ENCODE results near the gene TMC7. TPM values are rescaled to one million over a fixed set of nuclear protein-coding genes. Genes with fewer than 3 reads are reported as not detected.

Gene TMC7
- total and polyA plus RNA-seq, 2 of the 13 experiments (the other 11 are each of a cell fraction or from before 2014, with no cell fraction given), result 1.2 to 5.1 TPM

DNA sequence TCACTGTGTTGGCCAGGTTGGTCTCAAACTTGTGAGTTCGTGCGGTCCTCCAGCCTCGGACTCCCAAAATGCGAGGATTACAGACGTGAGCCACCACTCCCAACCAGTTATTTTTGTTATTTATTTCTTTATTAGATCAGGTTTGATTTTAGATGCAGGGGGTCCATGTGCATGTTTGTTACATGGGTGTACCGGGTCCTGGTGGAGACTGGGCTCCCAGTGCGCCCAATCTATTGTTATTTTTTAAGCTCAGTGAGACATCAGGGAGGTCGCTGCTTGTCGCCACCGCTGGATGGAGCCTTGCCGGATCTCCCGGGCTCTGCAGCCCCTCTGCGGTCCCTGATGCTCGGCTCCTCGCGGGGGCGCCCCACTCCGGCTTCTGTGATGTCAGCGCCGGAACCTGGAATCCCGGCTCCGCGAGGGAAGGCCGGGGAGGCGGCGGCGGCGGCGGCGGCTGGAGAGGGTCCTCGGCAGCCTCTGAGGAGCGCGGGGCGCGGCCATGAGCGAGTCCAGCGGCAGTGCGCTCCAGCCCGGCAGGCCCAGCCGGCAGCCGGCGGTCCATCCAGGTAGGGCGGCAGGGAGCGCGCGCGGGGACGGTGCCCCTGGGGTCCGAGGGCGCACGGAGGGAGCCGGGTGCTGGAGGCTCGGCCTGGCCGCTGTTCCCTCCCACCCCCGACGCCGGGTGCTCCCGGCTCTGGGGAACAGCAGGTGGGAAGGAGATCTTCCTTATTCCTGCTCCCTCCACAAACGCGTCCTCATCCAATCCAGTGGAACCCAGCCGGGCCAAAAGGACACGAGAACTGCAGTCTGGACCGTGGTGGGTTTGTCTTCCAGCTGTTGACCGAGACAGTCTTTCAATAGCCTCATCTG is at the start of gene TMC7 (continued):
- TF ChIP-seq, protein P1, sequence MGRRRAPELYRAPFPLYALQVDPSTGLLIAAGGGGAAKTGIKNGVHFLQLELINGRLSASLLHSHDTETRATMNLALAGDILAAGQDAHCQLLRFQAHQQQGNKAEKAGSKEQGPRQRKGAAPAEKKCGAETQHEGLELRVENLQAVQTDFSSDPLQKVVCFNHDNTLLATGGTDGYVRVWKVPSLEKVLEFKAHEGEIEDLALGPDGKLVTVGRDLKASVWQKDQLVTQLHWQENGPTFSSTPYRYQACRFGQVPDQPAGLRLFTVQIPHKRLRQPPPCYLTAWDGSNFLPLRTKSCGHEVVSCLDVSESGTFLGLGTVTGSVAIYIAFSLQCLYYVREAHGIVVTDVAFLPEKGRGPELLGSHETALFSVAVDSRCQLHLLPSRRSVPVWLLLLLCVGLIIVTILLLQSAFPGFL (CRISPR knock-in tag; IDR thresholded peaks at IDR 0.05), result no peak
- no peak for TF ChIP-seq SATB2 (CRISPR knock-in tag; IDR thresholded peaks at IDR 0.05)
- TF ChIP-seq, protein P2, sequence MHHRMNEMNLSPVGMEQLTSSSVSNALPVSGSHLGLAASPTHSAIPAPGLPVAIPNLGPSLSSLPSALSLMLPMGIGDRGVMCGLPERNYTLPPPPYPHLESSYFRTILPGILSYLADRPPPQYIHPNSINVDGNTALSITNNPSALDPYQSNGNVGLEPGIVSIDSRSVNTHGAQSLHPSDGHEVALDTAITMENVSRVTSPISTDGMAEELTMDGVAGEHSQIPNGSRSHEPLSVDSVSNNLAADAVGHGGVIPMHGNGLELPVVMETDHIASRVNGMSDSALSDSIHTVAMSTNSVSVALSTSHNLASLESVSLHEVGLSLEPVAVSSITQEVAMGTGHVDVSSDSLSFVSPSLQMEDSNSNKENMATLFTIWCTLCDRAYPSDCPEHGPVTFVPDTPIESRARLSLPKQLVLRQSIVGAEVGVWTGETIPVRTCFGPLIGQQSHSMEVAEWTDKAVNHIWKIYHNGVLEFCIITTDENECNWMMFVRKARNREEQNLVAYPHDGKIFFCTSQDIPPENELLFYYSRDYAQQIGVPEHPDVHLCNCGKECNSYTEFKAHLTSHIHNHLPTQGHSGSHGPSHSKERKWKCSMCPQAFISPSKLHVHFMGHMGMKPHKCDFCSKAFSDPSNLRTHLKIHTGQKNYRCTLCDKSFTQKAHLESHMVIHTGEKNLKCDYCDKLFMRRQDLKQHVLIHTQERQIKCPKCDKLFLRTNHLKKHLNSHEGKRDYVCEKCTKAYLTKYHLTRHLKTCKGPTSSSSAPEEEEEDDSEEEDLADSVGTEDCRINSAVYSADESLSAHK (CRISPR knock-in tag; IDR thresholded peaks at IDR 0.05; ENCODE audit: borderline replicate concordance), result no peak
- 0 out of 2 replicates have a peak, but pooled peaks have one; percentile 27 for TF ChIP-seq ZNF160 (CRISPR knock-in tag; IDR thresholded peaks at IDR 0.05)
- TF ChIP-seq, protein P3, sequence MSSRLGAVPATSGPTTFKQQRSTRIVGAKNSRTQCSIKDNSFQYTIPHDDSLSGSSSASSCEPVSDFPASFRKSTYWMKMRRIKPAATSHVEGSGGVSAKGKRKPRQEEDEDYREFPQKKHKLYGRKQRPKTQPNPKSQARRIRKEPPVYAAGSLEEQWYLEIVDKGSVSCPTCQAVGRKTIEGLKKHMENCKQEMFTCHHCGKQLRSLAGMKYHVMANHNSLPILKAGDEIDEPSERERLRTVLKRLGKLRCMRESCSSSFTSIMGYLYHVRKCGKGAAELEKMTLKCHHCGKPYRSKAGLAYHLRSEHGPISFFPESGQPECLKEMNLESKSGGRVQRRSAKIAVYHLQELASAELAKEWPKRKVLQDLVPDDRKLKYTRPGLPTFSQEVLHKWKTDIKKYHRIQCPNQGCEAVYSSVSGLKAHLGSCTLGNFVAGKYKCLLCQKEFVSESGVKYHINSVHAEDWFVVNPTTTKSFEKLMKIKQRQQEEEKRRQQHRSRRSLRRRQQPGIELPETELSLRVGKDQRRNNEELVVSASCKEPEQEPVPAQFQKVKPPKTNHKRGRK (CRISPR knock-in tag; IDR thresholded peaks at IDR 0.05), result 0 out of 2 replicates have a peak, but pooled peaks have one; percentile 68
- peak; percentile 87 for TF ChIP-seq ZNF547 (CRISPR knock-in tag; IDR thresholded peaks at IDR 0.05)
- peak; percentile 74 for TF ChIP-seq ELF1 (CRISPR knock-in tag; IDR thresholded peaks at IDR 0.05)
- no peak for TF ChIP-seq CCDC6 (CRISPR knock-in tag; IDR thresholded peaks at IDR 0.05)
- 0 out of 2 replicates have a peak, but pooled peaks have one; percentile 55 for TF ChIP-seq ZBTB21 (CRISPR knock-in tag; IDR thresholded peaks at IDR 0.05)
- no peak for TF ChIP-seq ZNF101 (CRISPR knock-in tag; IDR thresholded peaks at IDR 0.05; ENCODE audit: borderline replicate concordance, low read depth)
- TF ChIP-seq POGZ (CRISPR knock-in tag; IDR thresholded peaks at IDR 0.05), result peak; percentile 82
- no peak for TF ChIP-seq IKZF1 (IDR thresholded peaks at IDR 0.05)
- TF ChIP-seq KDM5B (CRISPR knock-in tag; IDR thresholded peaks at IDR 0.05; ENCODE audit: borderline replicate concordance), result peak; percentile 95
- TF ChIP-seq, protein P4, sequence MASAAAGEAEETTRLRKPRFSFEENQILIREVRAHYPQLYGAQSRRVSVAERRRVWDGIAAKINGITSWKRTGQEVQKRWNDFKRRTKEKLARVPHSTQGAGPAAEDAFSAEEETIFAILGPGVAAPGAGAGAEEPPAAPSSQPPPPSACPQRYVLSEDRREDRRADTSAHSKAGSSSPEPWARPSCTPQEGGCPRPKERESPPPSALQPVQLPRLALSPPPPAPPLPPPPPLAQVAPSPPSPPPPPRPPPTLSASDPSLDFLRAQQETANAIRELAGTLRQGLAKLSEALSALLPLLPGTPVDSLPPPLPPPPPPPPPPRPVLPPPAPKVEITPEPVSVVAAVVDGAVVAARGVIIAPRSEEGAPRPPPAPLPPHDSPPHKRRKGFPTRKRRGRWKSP (CRISPR knock-in tag; IDR thresholded peaks at IDR 0.05), result peak; percentile 69; the same call in 1 of the 2 replicates
- no peak; the same call in 1 of the 2 replicates for TF ChIP-seq EED (CRISPR knock-in tag; IDR thresholded peaks at IDR 0.05)
- TF ChIP-seq, protein P5, sequence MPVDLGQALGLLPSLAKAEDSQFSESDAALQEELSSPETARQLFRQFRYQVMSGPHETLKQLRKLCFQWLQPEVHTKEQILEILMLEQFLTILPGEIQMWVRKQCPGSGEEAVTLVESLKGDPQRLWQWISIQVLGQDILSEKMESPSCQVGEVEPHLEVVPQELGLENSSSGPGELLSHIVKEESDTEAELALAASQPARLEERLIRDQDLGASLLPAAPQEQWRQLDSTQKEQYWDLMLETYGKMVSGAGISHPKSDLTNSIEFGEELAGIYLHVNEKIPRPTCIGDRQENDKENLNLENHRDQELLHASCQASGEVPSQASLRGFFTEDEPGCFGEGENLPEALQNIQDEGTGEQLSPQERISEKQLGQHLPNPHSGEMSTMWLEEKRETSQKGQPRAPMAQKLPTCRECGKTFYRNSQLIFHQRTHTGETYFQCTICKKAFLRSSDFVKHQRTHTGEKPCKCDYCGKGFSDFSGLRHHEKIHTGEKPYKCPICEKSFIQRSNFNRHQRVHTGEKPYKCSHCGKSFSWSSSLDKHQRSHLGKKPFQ (CRISPR knock-in tag; IDR thresholded peaks at IDR 0.05; ENCODE audit: insufficient replicate concordance), result no peak
- TF ChIP-seq DNMT1 (CRISPR knock-in tag; IDR thresholded peaks at IDR 0.05), result peak; percentile 98; the same call in 1 of the 2 replicates
- no peak; the same call in 1 of the 2 replicates for TF ChIP-seq MTA3 (CRISPR knock-in tag; IDR thresholded peaks at IDR 0.05)
- TF ChIP-seq ZNF577 (CRISPR knock-in tag; IDR thresholded peaks at IDR 0.05; ENCODE audit: borderline replicate concordance, low read depth), result no peak
- peak; percentile 23; the same call in 1 of the 2 replicates for TF ChIP-seq NR2F2 (IDR thresholded peaks at IDR 0.05; ENCODE audit: borderline replicate concordance, low read depth)
